GM19240 (cell line): ENCODE results near the gene TRIM14.
A peak's percentile ranks its signal among the peaks of the same experiment; 100 is the strongest.
"Not testable (repeated sequence)": the region's sequence is repeated elsewhere in the genome, so short reads cannot be mapped to it uniquely, and the experiment has no call there.

ENCODE experiments used
- DNase-seq: peaks from one replicate; pipeline ENCODE4 v3.0.0; 2011; ENCODE audit warnings: low spot score; ENCODE audit not compliant: insufficient read length

TRIM14 gene

DNA sequence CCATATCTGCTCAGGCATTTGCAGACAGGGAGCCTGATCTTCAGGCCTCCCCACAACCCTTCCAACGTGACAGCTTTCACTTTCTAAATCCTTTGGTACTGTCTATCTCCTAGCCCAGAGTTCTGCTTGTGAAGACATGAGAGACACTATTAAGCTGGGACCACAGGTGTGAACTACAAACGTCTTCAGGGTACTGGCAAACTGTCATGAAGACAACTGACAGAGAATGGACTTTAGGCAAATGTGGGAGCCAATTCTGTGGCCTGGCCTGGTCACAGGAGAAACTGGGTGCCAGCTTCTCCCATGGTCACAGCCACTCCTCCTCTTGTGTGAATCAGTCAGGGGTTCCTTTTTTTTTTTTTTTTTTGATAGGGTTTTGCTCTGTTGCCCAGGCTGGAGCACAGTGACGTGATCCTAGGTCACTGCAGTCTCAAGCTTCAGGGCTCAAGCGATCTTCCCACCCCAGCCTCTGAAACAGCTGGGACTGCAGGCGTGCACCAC lies 10.4 kb downstream of the TRIM14 start:
- DNase-seq = no peak

DNA sequence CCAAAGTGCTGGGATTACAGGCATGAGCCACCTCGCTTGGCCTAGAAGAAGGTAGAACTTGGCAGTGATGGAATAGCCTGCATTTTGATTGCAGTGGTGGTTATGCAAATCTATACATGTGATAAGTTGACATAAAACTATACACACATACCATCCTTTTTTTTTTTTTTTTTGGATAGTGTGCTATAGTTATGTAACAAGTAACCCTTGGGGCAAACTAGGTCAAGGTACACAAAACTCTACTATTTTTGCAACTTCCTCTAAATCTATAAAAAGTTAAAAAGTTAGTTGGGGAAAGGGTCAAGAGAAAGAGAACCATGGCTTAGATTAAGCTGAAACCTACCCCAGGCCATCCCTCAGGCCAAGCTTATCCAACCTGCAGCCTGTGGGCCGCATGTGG lies 11.1 kb downstream of the TRIM14 start:
- no peak for DNase-seq

DNA sequence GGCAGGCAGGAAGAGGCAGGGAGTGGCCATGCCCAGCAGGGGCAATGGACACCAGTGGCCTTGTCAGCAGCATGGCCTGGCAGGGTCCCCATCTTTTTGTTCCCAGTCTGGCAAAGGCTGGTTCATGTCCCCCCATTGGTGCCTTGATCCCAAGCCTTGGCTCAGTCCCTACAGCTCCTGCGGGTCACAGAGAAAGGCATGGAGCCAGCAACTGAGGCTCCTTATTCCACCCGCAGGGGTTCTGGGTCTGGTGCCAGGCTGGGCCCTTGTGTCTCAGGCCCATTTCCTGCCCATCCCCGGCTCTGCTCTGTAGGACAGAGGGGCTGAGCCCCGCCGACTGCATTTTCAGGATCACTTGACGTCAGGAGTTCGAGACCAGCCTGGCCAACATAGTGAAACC lies 14.0 kb downstream of the TRIM14 start:
- no peak for DNase-seq

- no peak for DNase-seq
Observed at GRCh38 chr9:98104445-98104881, 14.6 kb downstream of the TRIM14 start.

DNA sequence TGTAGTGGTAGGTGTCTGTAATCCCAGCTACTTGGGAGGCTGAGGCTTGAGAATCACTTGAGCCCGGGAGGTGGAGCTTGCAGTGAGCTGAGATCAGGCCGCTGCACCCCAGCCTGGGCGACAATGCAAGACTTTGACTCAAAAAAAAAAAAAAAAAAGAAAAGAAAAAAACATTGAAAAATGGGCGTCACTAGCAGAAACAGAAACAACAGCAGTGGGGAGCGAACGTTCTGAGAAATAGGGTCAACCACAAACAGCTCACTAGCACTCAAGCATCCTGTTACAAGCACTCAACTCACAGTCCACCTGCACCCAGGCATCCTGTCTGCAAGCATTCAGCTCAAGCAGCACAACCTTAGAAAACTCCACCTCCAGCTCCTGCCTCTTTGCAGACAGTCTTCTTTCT lies 17.2 kb downstream of the TRIM14 start:
- DNase-seq = peak; percentile 66

DNA sequence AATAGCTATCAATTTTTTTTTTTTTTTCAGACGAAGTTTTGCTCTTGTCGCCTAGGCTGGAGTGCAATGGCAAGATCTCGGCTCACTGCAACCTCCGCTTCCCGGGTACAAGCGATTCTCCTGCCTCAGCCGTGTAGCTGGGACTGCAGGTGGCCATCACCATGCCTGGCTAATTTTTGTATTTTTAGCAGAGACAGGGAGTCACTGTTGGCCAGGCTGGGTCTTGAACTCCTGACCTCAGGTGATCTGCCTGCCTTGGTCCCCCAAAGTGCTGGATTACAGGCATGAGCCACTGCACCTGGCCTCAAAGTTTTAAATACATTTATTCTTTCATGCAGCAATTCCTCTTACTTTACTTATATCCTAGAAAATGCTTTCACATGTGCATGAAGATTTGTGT lies 17.6 kb downstream of the TRIM14 start:
- no peak for DNase-seq

- no peak for DNase-seq
Observed at GRCh38 chr9:98100456-98100855, 18.6 kb downstream of the TRIM14 start.

DNA sequence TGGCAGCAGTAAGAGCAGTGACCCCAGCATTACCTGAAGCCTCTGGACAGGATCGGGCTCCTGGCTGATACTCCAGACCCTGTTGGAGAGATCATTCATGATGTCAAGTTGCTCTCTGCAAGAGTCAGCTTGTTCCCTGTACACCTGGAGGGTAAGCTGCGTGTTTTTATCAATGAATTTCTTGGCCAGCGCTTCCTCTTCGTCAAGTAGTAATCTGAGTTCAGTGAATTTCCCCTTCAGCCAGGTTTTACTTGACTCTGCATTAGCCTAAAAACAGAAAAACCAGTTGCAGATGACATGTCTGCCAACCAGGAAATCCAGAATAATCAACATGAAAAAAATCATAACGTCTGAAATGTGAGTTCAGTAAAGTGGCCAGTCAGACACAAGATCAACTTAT lies 19.1 kb downstream of the TRIM14 start:
- no peak for DNase-seq

GRCh38 chr9:98099346-98099745 lies 19.7 kb downstream of the TRIM14 start:
- no peak for DNase-seq

DNA sequence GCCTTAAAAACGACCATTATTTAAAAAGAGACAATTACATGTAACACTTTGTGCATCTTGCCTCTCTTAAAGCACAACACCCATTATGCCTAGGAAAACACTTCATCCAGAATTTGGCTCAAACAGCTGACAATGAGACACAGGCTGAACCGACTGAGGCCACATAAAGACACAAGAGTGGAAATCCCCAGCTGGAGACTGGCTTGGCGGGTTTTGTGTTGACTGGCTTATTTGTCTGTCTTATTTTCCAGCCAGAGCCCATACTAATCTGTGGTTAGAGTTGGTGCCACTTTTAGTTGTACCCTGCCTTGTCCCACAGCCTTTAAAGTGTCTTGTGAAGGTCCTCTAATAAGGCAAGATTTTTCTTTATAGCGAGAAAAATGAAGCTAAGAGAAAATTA lies 21.2 kb downstream of the TRIM14 start:
- no peak for DNase-seq

DNA sequence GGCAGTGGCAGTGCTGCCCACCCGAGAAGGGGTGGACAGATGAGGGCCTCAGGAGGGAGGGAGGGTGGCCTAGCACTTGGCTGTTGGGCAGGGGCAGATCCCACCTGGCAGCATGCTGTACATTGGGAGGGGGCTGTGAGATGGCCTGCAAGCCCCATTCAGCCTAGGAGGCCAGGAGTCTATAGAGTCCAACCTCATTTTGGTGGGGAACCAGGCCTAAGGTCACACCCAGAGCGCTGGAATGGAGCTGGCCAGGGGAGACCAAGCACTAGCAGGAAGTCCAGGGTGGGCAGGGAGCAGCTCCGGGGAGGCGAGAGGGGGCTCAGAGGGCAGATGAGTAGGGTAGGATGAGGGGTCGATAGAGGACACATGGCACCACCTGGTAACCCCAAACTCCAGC lies 22.9 kb downstream of the TRIM14 start:
- DNase-seq = no peak

DNA sequence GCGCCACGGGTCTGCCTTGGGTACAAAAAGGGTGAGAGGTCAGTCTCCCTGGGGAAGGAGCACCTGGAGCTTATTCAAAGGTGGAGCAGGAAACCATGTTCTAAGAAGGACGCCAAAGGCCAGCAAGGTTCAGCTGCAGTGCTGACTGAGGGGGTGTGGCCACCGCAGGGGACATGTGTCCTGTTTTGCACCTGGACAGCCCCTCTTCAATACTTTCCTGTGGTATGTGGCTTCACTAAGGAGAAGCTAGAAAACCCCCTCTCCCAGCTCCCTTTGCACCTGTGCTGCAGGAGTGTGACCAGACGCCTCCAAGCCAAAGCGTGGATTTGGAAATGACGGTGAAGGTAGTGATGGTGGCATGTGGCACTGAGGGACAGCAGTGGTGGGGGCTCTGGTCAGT lies 23.6 kb downstream of the TRIM14 start:
- DNase-seq = no peak

GRCh38 chr9:98094851-98095250 lies 24.2 kb downstream of the TRIM14 start:
- DNase-seq = no peak

- no peak for DNase-seq
Observed at GRCh38 chr9:98094316-98094715, 24.7 kb downstream of the TRIM14 start.

DNA sequence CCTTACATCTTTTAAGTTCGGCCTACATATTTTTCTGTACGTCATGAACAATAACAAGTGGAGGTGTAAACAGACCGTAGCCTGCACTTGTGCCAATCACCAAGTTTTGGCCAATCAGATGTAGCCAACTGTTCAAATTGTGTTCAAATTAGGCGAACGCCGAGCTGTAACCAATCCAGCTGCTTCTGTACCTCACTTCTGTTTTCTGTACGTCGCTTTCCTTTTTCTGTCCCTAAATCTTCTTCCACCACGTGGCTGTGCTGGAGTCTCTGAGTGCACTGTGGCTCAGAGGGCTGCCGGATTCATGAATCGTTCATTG lies 26.4 kb downstream of the TRIM14 start:
- no peak for DNase-seq

DNA sequence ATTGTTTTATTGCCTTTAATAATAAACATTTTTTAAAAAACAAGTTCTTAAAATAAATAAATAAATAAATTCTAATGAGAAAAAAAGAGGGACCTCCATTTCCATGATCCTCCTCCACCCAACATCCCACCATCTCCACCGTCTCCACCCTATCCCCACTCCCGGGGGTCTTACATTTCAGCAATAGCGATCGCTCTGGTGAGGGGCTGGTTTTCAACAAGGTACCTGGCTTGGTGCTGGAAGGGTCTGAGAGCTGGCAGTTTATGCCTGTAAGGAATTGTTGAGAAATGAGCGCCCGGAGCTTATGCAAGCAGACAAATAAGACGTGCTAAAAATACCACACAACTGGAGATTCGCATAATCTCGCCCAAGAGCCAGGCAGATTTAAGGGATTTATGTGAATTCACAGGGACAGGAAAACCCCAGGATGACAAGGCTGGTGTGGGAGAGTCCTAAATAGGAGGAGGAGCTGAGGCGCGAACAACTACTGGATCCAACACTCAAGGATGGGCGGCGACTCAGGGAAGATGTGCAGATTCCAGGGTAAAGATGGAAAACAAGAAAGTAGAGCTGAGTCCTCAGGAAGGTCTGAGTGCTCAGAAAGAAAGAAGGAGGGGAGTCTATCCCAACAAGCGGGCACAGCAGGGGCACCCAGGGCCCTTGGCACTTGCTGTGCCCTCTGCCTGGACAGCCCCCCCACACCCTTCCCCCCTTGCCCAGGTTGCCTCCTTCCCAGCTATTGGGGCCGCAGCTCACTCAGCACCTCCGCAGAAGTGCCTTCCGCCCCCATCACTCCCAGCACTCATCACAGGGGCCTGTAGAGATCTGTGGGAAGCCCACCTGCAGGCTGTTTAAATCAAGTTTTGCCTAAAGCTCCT lies 27.0 kb downstream of the TRIM14 start:
- no peak for DNase-seq

GRCh38 chr9:98090674-98091073 lies 28.3 kb downstream of the TRIM14 start:
- not testable (repeated sequence) for DNase-seq

DNA sequence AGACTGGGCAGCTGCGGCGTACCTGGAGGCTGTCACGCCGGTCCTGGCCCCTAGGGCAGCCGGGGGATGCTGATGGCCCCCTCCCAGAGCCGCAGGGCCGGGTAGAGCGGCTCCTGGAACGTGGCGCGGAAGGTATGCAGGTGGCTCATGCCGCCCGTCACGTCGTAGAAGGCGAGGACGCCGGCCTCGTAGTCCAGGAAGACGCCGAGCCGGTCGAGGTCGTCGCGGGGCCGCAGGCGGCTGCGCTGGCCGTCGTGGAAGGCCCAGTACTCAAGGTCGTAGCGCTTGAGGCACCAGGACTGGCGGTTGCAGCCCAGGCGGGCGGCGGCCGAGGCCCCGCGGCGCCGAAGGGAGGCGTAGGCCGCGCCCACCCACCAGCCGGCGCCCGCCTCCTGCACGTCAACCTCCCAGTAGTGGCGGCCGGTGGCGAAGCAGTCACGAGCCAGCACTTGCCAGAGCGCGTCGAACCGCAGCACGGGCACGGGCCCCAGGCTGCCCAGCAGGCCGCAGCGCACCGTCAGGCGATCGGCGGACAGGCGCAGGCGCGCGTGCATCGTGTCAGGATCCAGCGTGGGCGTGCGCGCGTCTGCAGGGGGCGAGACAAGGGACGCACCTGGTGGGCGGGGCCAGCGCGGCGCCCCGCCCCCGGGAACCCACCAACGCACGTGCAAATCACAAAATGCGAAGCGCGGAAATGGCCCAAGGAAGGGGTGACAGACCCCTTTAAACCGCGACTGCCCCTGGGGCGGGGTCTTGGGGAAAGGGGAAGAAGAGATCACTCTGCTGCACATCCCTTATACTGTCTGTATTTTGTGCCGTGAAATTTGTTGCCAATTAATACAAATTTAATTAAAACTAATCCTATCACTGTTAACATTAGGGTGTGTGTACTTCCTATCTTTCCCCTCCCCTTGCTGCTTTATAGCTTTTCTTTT lies 31.3 kb downstream of the TRIM14 start:
- DNase-seq = no peak

- no peak for DNase-seq
Observed at GRCh38 chr9:98086461-98086860, 32.6 kb downstream of the TRIM14 start.

DNA sequence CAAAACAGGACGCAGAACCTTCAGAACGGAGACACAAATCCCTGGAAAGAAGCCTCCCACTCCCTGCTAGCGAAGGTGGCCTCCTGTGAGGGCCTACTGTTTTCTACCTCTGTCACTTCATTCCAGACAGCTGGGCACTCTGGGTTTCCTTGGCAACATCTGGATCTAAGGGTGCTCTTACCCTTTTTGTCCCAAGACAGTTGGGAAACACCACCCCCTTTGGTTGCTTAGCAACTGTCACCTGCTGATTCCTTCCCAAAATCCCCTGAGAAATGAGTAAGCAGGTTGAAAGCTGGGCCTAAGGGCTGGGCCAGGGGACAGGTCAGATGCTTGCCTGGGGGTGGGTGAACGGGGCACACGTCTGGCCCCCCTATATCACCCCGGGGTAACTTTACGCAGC lies 33.1 kb downstream of the TRIM14 start:
- no peak for DNase-seq

DNA sequence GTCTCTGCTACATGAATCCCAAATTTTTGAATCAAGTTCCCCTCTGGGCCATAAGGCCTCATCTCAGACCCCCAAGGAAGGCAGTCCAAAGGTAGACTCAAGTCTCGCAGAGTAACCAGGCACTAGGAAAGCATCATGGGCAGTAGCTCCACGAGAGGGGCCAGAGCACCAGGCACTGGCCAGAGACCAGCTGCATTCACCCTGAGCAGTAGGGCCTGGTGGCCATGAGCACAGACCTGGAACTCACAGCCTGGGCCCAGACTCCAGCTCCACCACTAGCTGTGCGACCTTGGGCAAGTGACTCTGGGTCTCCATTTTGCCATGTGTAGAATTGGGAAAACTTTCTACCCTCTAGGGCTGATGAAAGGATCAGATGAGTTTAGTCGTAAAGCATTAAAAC lies 34.0 kb downstream of the TRIM14 start:
- DNase-seq = no peak

DNA sequence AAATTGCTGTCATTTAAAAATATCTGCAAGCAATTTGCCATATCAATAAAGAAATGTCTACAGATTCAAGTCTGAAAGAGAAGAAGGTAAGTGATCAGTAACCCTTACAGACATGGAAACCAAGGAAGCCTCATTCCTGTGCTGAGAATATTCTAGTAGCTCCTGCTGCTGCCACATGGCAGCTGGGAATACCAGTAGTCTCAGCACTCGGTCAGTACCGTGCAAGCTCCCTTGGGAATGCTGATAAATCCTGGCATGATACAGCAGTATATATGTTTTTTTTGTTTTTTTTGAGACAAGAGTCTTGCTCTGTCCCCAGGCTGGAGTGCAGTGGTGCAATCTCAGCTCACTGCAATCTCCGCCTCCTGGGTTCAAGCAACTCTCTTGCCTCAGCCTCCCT lies 34.6 kb downstream of the TRIM14 start:
- DNase-seq = no peak
